H9 (cell line): ENCODE results near the gene ZNF3. TPM values are rescaled to one million over a fixed set of nuclear protein-coding genes. Genes with fewer than 3 reads are reported as not detected.

Experiments used
- DNase-seq: peaks from one replicate; pipeline ENCODE4 v3.0.0-alpha.2; 2017
- H2AFZ ChIP-seq: one replicate; pipeline ENCODE4 v1.6.1; 2013; ENCODE audit warnings: mild to moderate bottlenecking, low read length, control low read depth, moderate library complexity
- H2AK5ac ChIP-seq: 2 replicates; pipeline ENCODE4 v1.6.1; 2013; ENCODE audit warnings: low read length, control low read depth, mixed read lengths; ENCODE audit not compliant: insufficient read length
- H2BK120ac ChIP-seq: one replicate; pipeline ENCODE4 v1.6.1; 2013; ENCODE audit warnings: low read depth, mild to moderate bottlenecking, low read length, control low read depth, inconsistent platforms; ENCODE audit not compliant: poor library complexity, severe bottlenecking
- H2BK12ac ChIP-seq: 2 replicates; pipeline ENCODE4 v1.6.1; 2013; ENCODE audit warnings: low read length, control low read depth, mixed read lengths, low read depth; ENCODE audit not compliant: insufficient read length
- H2BK15ac ChIP-seq: 2 replicates; pipeline ENCODE4 v1.6.1; 2013; ENCODE audit warnings: low read depth, low read length, control low read depth
- H2BK20ac ChIP-seq: one replicate; pipeline ENCODE4 v1.6.1; 2013; ENCODE audit warnings: low read depth, mild to moderate bottlenecking, low read length, control low read depth, inconsistent platforms; ENCODE audit not compliant: poor library complexity, severe bottlenecking
- H2BK5ac ChIP-seq: 2 replicates; pipeline ENCODE4 v1.6.1; 2013; ENCODE audit warnings: low read length, control low read depth, mixed read lengths; ENCODE audit not compliant: insufficient read length
- H3K14ac ChIP-seq: 2 replicates; pipeline ENCODE4 v1.6.1; 2013; ENCODE audit warnings: low read length, control low read depth; ENCODE audit not compliant: insufficient read depth
- H3K18ac ChIP-seq: 2 replicates; pipeline ENCODE4 v1.6.1; 2013; ENCODE audit warnings: low read depth, mild to moderate bottlenecking, mixed read lengths, low read length, control low read depth; ENCODE audit not compliant: insufficient read length
- H3K23ac ChIP-seq: 2 replicates; pipeline ENCODE4 v1.6.1; 2013; ENCODE audit warnings: low read length, control low read depth, mixed read lengths, low read depth; ENCODE audit not compliant: insufficient read length
- H3K23me2 ChIP-seq: 2 replicates; pipeline ENCODE4 v1.6.1; 2013; ENCODE audit warnings: low read depth, mild to moderate bottlenecking, mixed read lengths, low read length, control low read depth; ENCODE audit not compliant: insufficient read length, poor library complexity, severe bottlenecking
- H3K27ac ChIP-seq: 2 replicates; pipeline ENCODE4 v1.5.1; 2013; ENCODE audit warnings: low read length, control low read depth, mixed read lengths, low read depth; ENCODE audit not compliant: insufficient read length
- H3K27me3 ChIP-seq: 2 replicates; pipeline ENCODE4 v1.6.1; 2013; ENCODE audit warnings: low read length, control low read depth, inconsistent platforms; ENCODE audit not compliant: insufficient read depth
- H3K4ac ChIP-seq: 2 replicates; pipeline ENCODE4 v1.6.1; 2013; ENCODE audit warnings: low read depth, mild to moderate bottlenecking, control low read depth, inconsistent platforms, low read length, moderate library complexity
- H3K4me1 ChIP-seq: 2 replicates; pipeline ENCODE4 v1.6.1; 2013; ENCODE audit warnings: low read length, control low read depth, inconsistent platforms; ENCODE audit not compliant: insufficient read depth
- H3K4me2 ChIP-seq: 2 replicates; pipeline ENCODE4 v1.6.1; 2013; ENCODE audit warnings: low read length, control low read depth, mixed read lengths; ENCODE audit not compliant: insufficient read length, insufficient read depth
- H3K56ac ChIP-seq: 2 replicates; pipeline ENCODE4 v1.6.1; 2013; ENCODE audit warnings: low read depth, mild to moderate bottlenecking, mixed read lengths, low read length, control low read depth; ENCODE audit not compliant: insufficient read length
- H3K79me1 ChIP-seq: 2 replicates; pipeline ENCODE4 v1.6.1; 2013; ENCODE audit warnings: low read depth, mild to moderate bottlenecking, moderate library complexity, low read length, control low read depth, inconsistent platforms; ENCODE audit not compliant: insufficient read depth, poor library complexity, severe bottlenecking
- H3K79me2 ChIP-seq: 2 replicates; pipeline ENCODE4 v1.6.1; 2013; ENCODE audit warnings: low read length, control low read depth, inconsistent platforms; ENCODE audit not compliant: insufficient read depth
- H3K9ac ChIP-seq: 2 replicates; pipeline ENCODE4 v1.6.1; 2013; ENCODE audit warnings: low read length, control low read depth, mixed read lengths; ENCODE audit not compliant: insufficient read length; ENCODE audit errors: extremely low read depth
- H3K9me3 ChIP-seq: one replicate; pipeline ENCODE4 v1.6.1; 2013; ENCODE audit warnings: low read depth, low read length, inconsistent platforms; ENCODE audit not compliant: control insufficient read depth
- H3T11ph ChIP-seq: one replicate; pipeline ENCODE4 v1.6.1; 2013; ENCODE audit warnings: mild to moderate bottlenecking, low read length, control low read depth, inconsistent platforms
- H4K20me1 ChIP-seq: one replicate; pipeline ENCODE4 v1.6.1; 2013; ENCODE audit not compliant: control insufficient read depth, insufficient read length, insufficient read depth
- H4K5ac ChIP-seq: 2 replicates; pipeline ENCODE4 v1.6.1; 2013; ENCODE audit warnings: low read depth, mild to moderate bottlenecking, mixed read lengths, low read length, control low read depth; ENCODE audit not compliant: insufficient read length
- H4K8ac ChIP-seq: replicated peaks from 2 replicates; pipeline ENCODE4 v1.6.1; 2013; ENCODE audit warnings: low read length, control low read depth, mixed read lengths, low read depth; ENCODE audit not compliant: insufficient read length
- H4K91ac ChIP-seq: 2 replicates; pipeline ENCODE4 v1.6.1; 2013; ENCODE audit warnings: low read depth, mild to moderate bottlenecking, moderate library complexity, mixed read lengths, low read length, control low read depth; ENCODE audit not compliant: insufficient read length
- H3K27ac Mint-ChIP-seq, 3 experiments: 2 replicates in 2 of 3; 3 replicates in 1 of 3; pipeline ENCODE4 v1.8.0; 2020 to 2021; ENCODE audit warnings: mixed read lengths in 3 of 3, mild to moderate bottlenecking in 1 of 3, moderate library complexity in 1 of 3
- H3K27me3 Mint-ChIP-seq: 2 replicates; pipeline ENCODE4 v1.8.0; 2021; ENCODE audit warnings: low read depth, mild to moderate bottlenecking, moderate library complexity, mixed read lengths
- H3K36me3 Mint-ChIP-seq, 3 experiments: 2 replicates in 2 of 3; 3 replicates in 1 of 3; pipeline ENCODE4 v1.8.0; 2020 to 2021; ENCODE audit warnings: low read depth in 3 of 3, mixed read lengths in 3 of 3; ENCODE audit not compliant: insufficient read depth in 1 of 3
- H3K4me1 Mint-ChIP-seq, 2 experiments: 2 replicates each; pipeline ENCODE4 v1.8.0; 2020; ENCODE audit warnings: mixed read lengths in 2 of 2
- H3K4me3 Mint-ChIP-seq, 2 experiments: 2 replicates in 1 of 2; 3 replicates in 1 of 2; pipeline ENCODE4 v1.8.0; 2020 to 2021; ENCODE audit warnings: mild to moderate bottlenecking in 2 of 2, mixed read lengths in 2 of 2, moderate library complexity in 1 of 2
- H3K9me3 Mint-ChIP-seq, 2 experiments: 2 replicates in 1 of 2; 3 replicates in 1 of 2; pipeline ENCODE4 v1.8.0; 2020; ENCODE audit warnings: mild to moderate bottlenecking in 2 of 2, mixed read lengths in 2 of 2, moderate library complexity in 1 of 2
- WGBS: extraction: QIAGEN DNeasy Blood & Tissue Kit; methylation state at CpG from one replicate; pipeline ENCODE4 v1.1.7; 2013; ENCODE audit warnings: missing lambda C conversion rate, low lambda C conversion rate, mixed read lengths; ENCODE audit not compliant: insufficient read length; ENCODE audit errors: extremely low coverage; 5-methylcytosine and 5-hydroxymethylcytosine counted together
- microRNA-seq: library from miRNA; unstranded; fragments of <30 nt; microRNA quantifications from one replicate; pipeline ENCODE4, GENCODE V29; 2020; ENCODE audit warnings: borderline microRNAs expressed
- total RNA-seq: library from RNA; stranded (reverse); gene quantifications from 2 replicates; pipeline ENCODE4 v1.2.1, GENCODE V29; 2021
- TF ChIP-seq, protein P1 (sequence below): fragments of 200-600 bp; sonication (generic); conservative IDR thresholded peaks from 3 replicates; pipeline ENCODE4 v1.8.0; 2021; ENCODE audit warnings: antibody characterized with exemption, mild to moderate bottlenecking

The ZNF3 gene
- total RNA-seq, 1 experiment from 2014 or later, result 60.4 TPM

- H3K9me3 ChIP-seq, result no peaks in the 10 kb centered on the region
- H4K91ac ChIP-seq, result no peak overlapping the region
- no peak overlapping the region for H2AK5ac ChIP-seq
- H3K4me2 ChIP-seq, result no peak overlapping the region
- TF ChIP-seq, protein P1, sequence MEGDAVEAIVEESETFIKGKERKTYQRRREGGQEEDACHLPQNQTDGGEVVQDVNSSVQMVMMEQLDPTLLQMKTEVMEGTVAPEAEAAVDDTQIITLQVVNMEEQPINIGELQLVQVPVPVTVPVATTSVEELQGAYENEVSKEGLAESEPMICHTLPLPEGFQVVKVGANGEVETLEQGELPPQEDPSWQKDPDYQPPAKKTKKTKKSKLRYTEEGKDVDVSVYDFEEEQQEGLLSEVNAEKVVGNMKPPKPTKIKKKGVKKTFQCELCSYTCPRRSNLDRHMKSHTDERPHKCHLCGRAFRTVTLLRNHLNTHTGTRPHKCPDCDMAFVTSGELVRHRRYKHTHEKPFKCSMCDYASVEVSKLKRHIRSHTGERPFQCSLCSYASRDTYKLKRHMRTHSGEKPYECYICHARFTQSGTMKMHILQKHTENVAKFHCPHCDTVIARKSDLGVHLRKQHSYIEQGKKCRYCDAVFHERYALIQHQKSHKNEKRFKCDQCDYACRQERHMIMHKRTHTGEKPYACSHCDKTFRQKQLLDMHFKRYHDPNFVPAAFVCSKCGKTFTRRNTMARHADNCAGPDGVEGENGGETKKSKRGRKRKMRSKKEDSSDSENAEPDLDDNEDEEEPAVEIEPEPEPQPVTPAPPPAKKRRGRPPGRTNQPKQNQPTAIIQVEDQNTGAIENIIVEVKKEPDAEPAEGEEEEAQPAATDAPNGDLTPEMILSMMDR, result no peak
- peaks cover 17% of the 10 kb centered on the region for H3K79me2 ChIP-seq
- H3K27ac ChIP-seq, result no peak overlapping the region
- no peak overlapping the region for H2BK15ac ChIP-seq
- no peak overlapping the region for H3K56ac ChIP-seq
- no peak overlapping the region for H3K14ac ChIP-seq
- WGBS, result no CpG with 5 or more reads among the region's 3 CpGs
- no peak overlapping the region for H3K18ac ChIP-seq
- no peak overlapping the region for H2BK120ac ChIP-seq
- H4K8ac ChIP-seq, result no peak overlapping the region
- no peak overlapping the region for H3K4me3 Mint-ChIP-seq
- no peak overlapping the region for H3T11ph ChIP-seq
- H3K4me1 Mint-ChIP-seq, result peaks cover 6 to 11% of the 10 kb centered on the region in 2 experiments
- H3K23ac ChIP-seq, result no peak overlapping the region
- H3K27ac Mint-ChIP-seq, result peak overlapping the region in 2 of 3 experiments; percentile 36 to 82; a peak in 2 of 7 replicates
- H2BK12ac ChIP-seq, result no peak overlapping the region
- H3K79me1 ChIP-seq, result peaks cover 11% of the 10 kb centered on the region
- peaks cover 34 to 53% (median 44%) of the 10 kb centered on the region in 3 experiments; a peak in 6 of 7 replicates for H3K36me3 Mint-ChIP-seq
- H4K20me1 ChIP-seq, result no peaks in the 10 kb centered on the region
- H2BK20ac ChIP-seq, result no peak overlapping the region
- no peak overlapping the region for H4K5ac ChIP-seq
- no peak overlapping the region for H2AFZ ChIP-seq
- DNase-seq, result no peak
- H3K27me3 Mint-ChIP-seq, result no peaks in the 10 kb centered on the region
- no peak overlapping the region for H2BK5ac ChIP-seq
- no peak overlapping the region for H3K4ac ChIP-seq
- no peaks in the 10 kb centered on the region for H3K27me3 ChIP-seq
- no peaks in the 10 kb centered on the region for H3K9me3 Mint-ChIP-seq
- peaks cover under 1% of the 10 kb centered on the region for H3K23me2 ChIP-seq
- H3K4me1 ChIP-seq, result no peaks in the 10 kb centered on the region
- no peak overlapping the region for H3K9ac ChIP-seq
Observed at GRCh38 chr7:100021297-100021696, 60.2 kb downstream of the ZNF3 start.

Small RNA genes lying within 50 kb of the gene (microRNA-seq; reads per million reads assigned to microRNA genes)
- 1,145 reads per million, percentile 95 among the genes with 10 or more reads in this experiment for gene MIR106B
- 128 reads per million, percentile 76 among the genes with 10 or more reads in this experiment for gene MIR25
- gene MIR93, result 2,017 reads per million, percentile 97 among the genes with 10 or more reads in this experiment

Other genes starting within 250 kb of the ZNF3 start
- gene OR2AE1, start 204.7 kb downstream of the ZNF3 start, total RNA-seq, result not detected in 2 replicates
- 6.9 and 7.3 TPM in 2 replicates for gene TRIM4, start 162.2 kb downstream of the ZNF3 start, total RNA-seq
- gene GJC3, start 152.1 kb downstream of the ZNF3 start, total RNA-seq, result 1.4 and 2.3 TPM in 2 replicates
- 0.24 TPM in 1 of 2 replicates, not detected in the other for gene AZGP1, start 105.7 kb downstream of the ZNF3 start, total RNA-seq
- gene ZKSCAN1, start 66.1 kb downstream of the ZNF3 start, total RNA-seq, result 28.2 and 29.8 TPM in 2 replicates
- 23.5 and 24.3 TPM in 2 replicates for gene ZSCAN21, start 31.9 kb downstream of the ZNF3 start, total RNA-seq
- 140 and 144 TPM in 2 replicates for gene COPS6, start 7.2 kb upstream of the ZNF3 start, total RNA-seq
- 387 and 390 TPM in 2 replicates for gene MCM7, start 19.7 kb upstream of the ZNF3 start, total RNA-seq
- 18.8 and 20.2 TPM in 2 replicates for gene AP4M1, start 19.9 kb upstream of the ZNF3 start, total RNA-seq
- 87.1 and 88.9 TPM in 2 replicates for gene TAF6, start 37.6 kb upstream of the ZNF3 start, total RNA-seq
- gene CNPY4, start 37.9 kb upstream of the ZNF3 start, total RNA-seq, result 10.4 and 12.3 TPM in 2 replicates
- gene MBLAC1, start 45.2 kb upstream of the ZNF3 start, total RNA-seq, result 1.6 and 1.9 TPM in 2 replicates
- gene LAMTOR4, start 67.2 kb upstream of the ZNF3 start, total RNA-seq, result 164 and 179 TPM in 2 replicates
- 31.8 and 32.8 TPM in 2 replicates for gene TRAPPC14, start 77.0 kb upstream of the ZNF3 start, total RNA-seq
- 6.0 and 7.0 TPM in 2 replicates for gene GAL3ST4, start 86.9 kb upstream of the ZNF3 start, total RNA-seq
- gene GPC2, start 95.7 kb upstream of the ZNF3 start, total RNA-seq, result 39.5 and 45.2 TPM in 2 replicates
- 2.6 and 3.1 TPM in 2 replicates for gene STAG3, start 96.2 kb upstream of the ZNF3 start, total RNA-seq
- gene PVRIG, start 138.2 kb upstream of the ZNF3 start, total RNA-seq, result 0.50 and 0.70 TPM in 2 replicates
- gene SPDYE3, start 226.0 kb upstream of the ZNF3 start, total RNA-seq, result not detected in 2 replicates